Stomach (tissue), 4 donors: ENCODE data around the gene LUZP1.

Experiments used
- EP300 ChIP-seq: sonication (generic); formaldehyde crosslinking; IDR thresholded peaks from one replicate; pipeline ENCODE4 v1.6.1; 2017; ENCODE audit warnings: antibody characterized with exemption
- POLR2A ChIP-seq, 4 donors: fragments of 450-650 bp; IDR thresholded peaks; one replicate each; pipeline ENCODE4 v1.6.1; 2016; ENCODE audit warnings: antibody characterized with exemption in 4 of 4, control low read depth in 2 of 4, mild to moderate bottlenecking in 1 of 4, moderate library complexity in 1 of 4
- POLR2AphosphoS5 ChIP-seq, 3 donors: sonication (generic); formaldehyde crosslinking; IDR thresholded peaks; one replicate each; pipeline ENCODE4 v1.6.1; 2016; ENCODE audit warnings: antibody characterized with exemption in 3 of 3
- TF ChIP-seq, protein P1 (sequence below), 7 experiments: fragments of 450-650 bp in 4 of 7; fragments of 200-600 bp in 3 of 7; sonication (generic) in 3 of 7; IDR thresholded peaks; one replicate each; pipeline ENCODE4 v1.5.1; 2016 to 2019; ENCODE audit warnings: antibody characterized with exemption in 7 of 7, control low read depth in 2 of 7, mild to moderate bottlenecking in 1 of 7

DNA sequence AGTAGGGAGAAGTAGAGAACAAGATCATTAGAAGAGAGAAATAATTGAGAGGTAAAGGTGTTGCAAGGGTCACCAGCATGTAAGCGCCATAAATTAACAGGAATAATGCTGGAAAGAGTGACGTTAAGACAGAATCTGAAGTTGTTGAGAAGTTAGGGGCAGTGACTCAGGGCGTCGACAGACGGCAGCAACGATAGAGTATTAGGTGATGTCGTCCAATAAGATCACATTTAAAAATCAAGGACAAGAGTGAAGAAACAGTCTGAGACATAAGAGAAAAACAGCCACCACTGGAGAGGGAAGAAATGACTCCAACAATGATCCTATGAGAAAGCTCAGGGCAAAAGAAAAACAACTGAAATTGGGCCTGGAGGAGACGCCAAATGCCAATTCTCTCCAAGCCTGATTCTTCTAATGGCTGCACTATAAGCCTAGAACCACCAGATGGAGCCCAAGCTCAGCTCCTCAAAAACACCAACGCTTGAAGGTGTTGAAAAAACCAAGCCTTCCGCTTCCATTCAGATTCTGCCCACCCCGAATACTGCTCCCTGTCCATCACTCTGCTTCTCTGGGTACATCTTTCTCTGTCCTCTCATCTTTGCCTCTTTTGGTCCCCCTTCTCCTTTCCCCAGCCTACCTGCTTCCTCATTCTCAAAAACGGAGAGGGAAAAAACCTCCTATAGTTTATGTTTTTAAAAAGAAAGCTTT is 70.0 kb downstream of the LUZP1 start:
- TF ChIP-seq, protein P1, sequence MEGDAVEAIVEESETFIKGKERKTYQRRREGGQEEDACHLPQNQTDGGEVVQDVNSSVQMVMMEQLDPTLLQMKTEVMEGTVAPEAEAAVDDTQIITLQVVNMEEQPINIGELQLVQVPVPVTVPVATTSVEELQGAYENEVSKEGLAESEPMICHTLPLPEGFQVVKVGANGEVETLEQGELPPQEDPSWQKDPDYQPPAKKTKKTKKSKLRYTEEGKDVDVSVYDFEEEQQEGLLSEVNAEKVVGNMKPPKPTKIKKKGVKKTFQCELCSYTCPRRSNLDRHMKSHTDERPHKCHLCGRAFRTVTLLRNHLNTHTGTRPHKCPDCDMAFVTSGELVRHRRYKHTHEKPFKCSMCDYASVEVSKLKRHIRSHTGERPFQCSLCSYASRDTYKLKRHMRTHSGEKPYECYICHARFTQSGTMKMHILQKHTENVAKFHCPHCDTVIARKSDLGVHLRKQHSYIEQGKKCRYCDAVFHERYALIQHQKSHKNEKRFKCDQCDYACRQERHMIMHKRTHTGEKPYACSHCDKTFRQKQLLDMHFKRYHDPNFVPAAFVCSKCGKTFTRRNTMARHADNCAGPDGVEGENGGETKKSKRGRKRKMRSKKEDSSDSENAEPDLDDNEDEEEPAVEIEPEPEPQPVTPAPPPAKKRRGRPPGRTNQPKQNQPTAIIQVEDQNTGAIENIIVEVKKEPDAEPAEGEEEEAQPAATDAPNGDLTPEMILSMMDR (IDR thresholded peaks at IDR 0.05) = peak in 5 of 7 experiments; percentile 86 to 92 (median 88)
- TF ChIP-seq POLR2A (IDR thresholded peaks at IDR 0.05) (no peak), EP300 (no peak), POLR2AphosphoS5 (IDR thresholded peaks at IDR 0.05) (peak in 1 of 3 donors; percentile 40)
